ENCODE measurements around the gene PLPP1.

GRCh38 chr5:55485073-55485472 lies 49.7 kb downstream of the PLPP1 start:
- TF ChIP-seq POLR2AphosphoS5 (IDR thresholded peaks at IDR 0.05; ENCODE audit: low read depth, low read length) (no peak), REST (IDR thresholded peaks at IDR 0.05; ENCODE audit: insufficient read depth in 1 of 2, low read depth in 2 of 2, low read length in 2 of 2) (no peak), TAF1 (IDR thresholded peaks at IDR 0.05; ENCODE audit: borderline replicate concordance, insufficient read depth, low read length) (no peak)
